Activated CD4-positive, alpha-beta T cell treated with anti-CD3 and anti-CD28 coated beads for 1 hour (primary cell): ENCODE results near the gene MAPK11.

ENCODE experiments used
- DNase-seq: peaks from one replicate; pipeline ENCODE4 v3.0.0-alpha.2; 2020

The MAPK11 gene

GRCh38 chr22:50269970-50270665 lies at the start of gene MAPK11:
TSS of gene MAPK11 (minus strand) at chr22:50270380. CDS start at chr22:50270292, 88 bp downstream.
- peak; percentile 52 for DNase-seq

- DNase-seq, result no peak
Measured at GRCh38 chr22:50319503-50319951, 49.3 kb upstream of the MAPK11 start.

- DNase-seq, result no peak
Measured at GRCh38 chr22:50318698-50319411, 48.7 kb upstream of the MAPK11 start.

- no peak for DNase-seq
Measured at GRCh38 chr22:50318356-50318697, 48.1 kb upstream of the MAPK11 start.

- DNase-seq, result no peak
Measured at GRCh38 chr22:50317674-50318073, 47.5 kb upstream of the MAPK11 start.

GRCh38 chr22:50317178-50317577 lies 47.0 kb upstream of the MAPK11 start:
- DNase-seq, result no peak

GRCh38 chr22:50316114-50317065 lies 46.2 kb upstream of the MAPK11 start:
- no peak for DNase-seq

GRCh38 chr22:50315289-50316113 lies 45.3 kb upstream of the MAPK11 start:
- DNase-seq, result no peak

- DNase-seq, result peak; percentile 43
Measured at GRCh38 chr22:50314455-50315288, 44.5 kb upstream of the MAPK11 start.

GRCh38 chr22:50314081-50314454 lies 43.9 kb upstream of the MAPK11 start:
- no peak for DNase-seq

- no peak for DNase-seq
Measured at GRCh38 chr22:50313600-50313999, 43.4 kb upstream of the MAPK11 start.

- no peak for DNase-seq
Measured at GRCh38 chr22:50313021-50313420, 42.8 kb upstream of the MAPK11 start.

- no peak for DNase-seq
Measured at GRCh38 chr22:50312371-50312770, 42.2 kb upstream of the MAPK11 start.

GRCh38 chr22:50311606-50312351 lies 41.6 kb upstream of the MAPK11 start:
- DNase-seq, result no peak

GRCh38 chr22:50310949-50311444 lies 40.8 kb upstream of the MAPK11 start:
- no peak for DNase-seq

GRCh38 chr22:50310031-50310722 lies 40.0 kb upstream of the MAPK11 start:
- no peak for DNase-seq

- DNase-seq, result no peak
Measured at GRCh38 chr22:50309601-50309991, 39.4 kb upstream of the MAPK11 start.

- DNase-seq, result no peak
Measured at GRCh38 chr22:50308986-50309600, 38.9 kb upstream of the MAPK11 start.

- no peak for DNase-seq
Measured at GRCh38 chr22:50308597-50308935, 38.4 kb upstream of the MAPK11 start.
